MCF 10A (cell line): ENCODE results near the gene YPEL2. TPM values are rescaled to one million over a fixed set of nuclear protein-coding genes. Genes with fewer than 3 reads are reported as not detected.

Experiments used
- BruUV-seq: library from RNA; stranded (reverse); fragments of 400-500 nt; replicated peaks from 2 replicates; lab custom pipeline; 2021; lab: Mats Ljungman, UMichigan
- CTCF ChIA-PET: fragments of 300-600 bp; sonication (Branson Sonifier 250); formaldehyde crosslinking; extraction: SDS; loops from one replicate; lab custom pipeline; 2021; ENCODE audit warnings: antibody characterized with exemption, inconsistent platforms; lab: Yijun Ruan, JAX
- POLR2A ChIA-PET: fragments of 300-600, 350-650 bp; sonication (Branson Sonifier 250); formaldehyde crosslinking; extraction: SDS; loops from one replicate; lab custom pipeline; 2020; ENCODE audit warnings: antibody characterized with exemption, inconsistent platforms; lab: Yijun Ruan, JAX
- DNase-seq: peaks from one replicate; pipeline ENCODE4 v3.0.0-alpha.2; 2018; ENCODE audit not compliant: unreplicated experiment
- H3K27ac Mint-ChIP-seq: one replicate; pipeline ENCODE4 v1.8.0; 2022; ENCODE audit warnings: mild to moderate bottlenecking, low read depth, mixed read lengths; ENCODE audit not compliant: unreplicated experiment
- H3K27me3 Mint-ChIP-seq: one replicate; pipeline ENCODE4 v1.8.0; 2022; ENCODE audit warnings: mixed read lengths; ENCODE audit not compliant: insufficient read depth, unreplicated experiment
- H3K36me3 Mint-ChIP-seq: one replicate; pipeline ENCODE4 v1.8.0; 2022; ENCODE audit warnings: mild to moderate bottlenecking, moderate library complexity, mixed read lengths; ENCODE audit not compliant: insufficient read depth, unreplicated experiment
- H3K4me1 Mint-ChIP-seq: one replicate; pipeline ENCODE4 v1.8.0; 2022; ENCODE audit warnings: mixed read lengths; ENCODE audit not compliant: insufficient read depth, unreplicated experiment
- H3K4me3 Mint-ChIP-seq: one replicate; pipeline ENCODE4 v1.8.0; 2022; ENCODE audit warnings: mild to moderate bottlenecking, moderate library complexity, mixed read lengths; ENCODE audit not compliant: unreplicated experiment
- H3K9me3 Mint-ChIP-seq: one replicate; pipeline ENCODE4 v1.8.0; 2022; ENCODE audit warnings: mixed read lengths; ENCODE audit not compliant: unreplicated experiment
- intact Hi-C: fragments of 100-400 bp; cut with micrococcal nuclease; formaldehyde crosslinking; loops from 2 replicates; pipeline ENCODE4 v1.14.1; 2022
- total RNA-seq: library from RNA; stranded (reverse); gene quantifications from 2 replicates; pipeline ENCODE4 v1.2.3, GENCODE V29; 2022
- TF ChIP-seq, protein P1 (sequence below): fragments of 200-600 bp; IDR thresholded peaks from one replicate; pipeline ENCODE4 v1.8.0; 2022; ENCODE audit warnings: antibody characterized with exemption, mild to moderate bottlenecking; ENCODE audit not compliant: unreplicated experiment

YPEL2 gene
- total RNA-seq, 1 experiment from 2014 or later, result 2.1 TPM

DNA sequence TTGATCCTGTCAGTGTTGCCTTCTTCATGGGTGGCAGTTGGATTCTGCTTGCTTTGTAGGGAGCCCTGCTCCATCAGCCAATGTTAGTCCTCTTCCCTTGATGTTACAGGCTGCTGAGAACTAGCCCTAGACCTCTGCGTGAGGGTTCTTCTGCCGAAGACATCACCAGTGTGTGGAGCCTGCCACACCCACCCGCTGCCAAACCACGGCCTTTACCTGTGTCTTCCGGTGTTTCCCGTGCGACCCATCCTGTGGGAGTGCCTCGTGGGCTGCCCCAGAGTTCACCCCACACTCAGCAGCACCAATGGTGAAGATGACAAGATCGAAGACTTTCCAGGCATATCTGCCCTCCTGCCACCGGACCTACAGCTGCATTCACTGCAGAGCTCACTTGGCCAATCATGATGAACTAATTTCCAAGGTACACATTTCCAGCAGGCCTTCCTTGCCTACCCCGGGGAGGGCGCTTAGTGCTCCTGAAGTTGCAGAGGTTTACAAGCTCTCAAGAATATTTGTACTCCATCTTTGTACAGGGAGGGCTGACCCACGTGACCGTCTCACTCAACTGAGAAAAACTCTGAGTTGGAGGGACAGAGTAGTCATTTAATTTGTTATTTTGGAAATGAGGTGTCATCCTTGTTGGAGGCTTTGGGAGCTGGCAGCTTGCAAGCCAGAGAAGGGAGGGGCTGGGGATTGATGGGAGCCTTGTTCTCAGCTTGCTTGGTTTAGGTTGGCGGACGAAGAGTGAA is 21.8 kb downstream of the YPEL2 start:
- H3K9me3 Mint-ChIP-seq, result no peaks in the 10 kb centered on the region

DNA sequence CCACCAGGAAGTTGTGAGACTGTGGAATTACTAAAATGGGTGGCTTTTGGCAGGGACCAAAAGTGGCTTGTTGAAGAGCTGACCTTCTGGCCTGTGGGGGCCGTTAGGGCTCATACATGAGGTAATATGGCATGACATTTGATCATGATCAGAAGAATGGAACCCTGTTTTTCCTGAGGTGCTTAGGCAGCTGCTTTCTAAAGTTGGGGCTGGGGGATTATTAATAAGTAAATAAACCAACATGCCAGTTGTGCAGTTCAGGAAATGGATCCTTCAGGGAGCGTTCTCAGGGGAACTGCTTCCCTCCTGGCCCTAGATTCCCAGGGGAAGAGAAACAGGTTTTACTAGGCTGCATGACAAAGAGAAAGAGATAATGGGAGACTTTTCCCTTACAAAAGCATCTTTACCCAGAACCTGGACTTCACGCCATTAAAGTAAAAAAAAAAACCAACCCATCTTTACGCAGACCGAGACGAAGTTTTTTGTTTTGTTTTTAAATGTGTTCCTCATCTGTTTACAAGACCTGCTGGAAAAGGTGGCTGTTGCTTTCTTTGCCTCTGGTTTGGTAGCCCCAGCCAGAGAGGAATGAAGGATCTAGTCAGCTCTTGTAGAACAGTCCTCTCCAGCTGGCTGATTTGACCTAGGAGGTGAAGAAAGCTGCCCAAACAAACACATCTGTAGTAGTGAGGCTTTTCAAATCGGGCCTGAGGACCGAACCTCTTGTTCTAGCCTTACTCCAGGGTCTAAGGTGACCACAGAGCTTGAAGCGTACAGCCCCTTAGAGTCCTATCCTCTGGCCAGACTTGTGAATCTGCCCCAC is 22.7 kb downstream of the YPEL2 start:
- H3K36me3 Mint-ChIP-seq, result no peaks in the 10 kb centered on the region
- H3K9me3 Mint-ChIP-seq, result no peaks in the 10 kb centered on the region
- TF ChIP-seq, protein P1, sequence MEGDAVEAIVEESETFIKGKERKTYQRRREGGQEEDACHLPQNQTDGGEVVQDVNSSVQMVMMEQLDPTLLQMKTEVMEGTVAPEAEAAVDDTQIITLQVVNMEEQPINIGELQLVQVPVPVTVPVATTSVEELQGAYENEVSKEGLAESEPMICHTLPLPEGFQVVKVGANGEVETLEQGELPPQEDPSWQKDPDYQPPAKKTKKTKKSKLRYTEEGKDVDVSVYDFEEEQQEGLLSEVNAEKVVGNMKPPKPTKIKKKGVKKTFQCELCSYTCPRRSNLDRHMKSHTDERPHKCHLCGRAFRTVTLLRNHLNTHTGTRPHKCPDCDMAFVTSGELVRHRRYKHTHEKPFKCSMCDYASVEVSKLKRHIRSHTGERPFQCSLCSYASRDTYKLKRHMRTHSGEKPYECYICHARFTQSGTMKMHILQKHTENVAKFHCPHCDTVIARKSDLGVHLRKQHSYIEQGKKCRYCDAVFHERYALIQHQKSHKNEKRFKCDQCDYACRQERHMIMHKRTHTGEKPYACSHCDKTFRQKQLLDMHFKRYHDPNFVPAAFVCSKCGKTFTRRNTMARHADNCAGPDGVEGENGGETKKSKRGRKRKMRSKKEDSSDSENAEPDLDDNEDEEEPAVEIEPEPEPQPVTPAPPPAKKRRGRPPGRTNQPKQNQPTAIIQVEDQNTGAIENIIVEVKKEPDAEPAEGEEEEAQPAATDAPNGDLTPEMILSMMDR, result no peak
- ChIA-PET CTCF (interaction anchor here (0.6 to 0.7 kb wide), 3 partner anchors 163 to 1846 kb away, joined by 3 to 7 read pairs (median 4); no protein-coding TSS in a partner anchor), POLR2A (interaction anchor here (0.6 to 0.9 kb wide), 3 partner anchors 10 to 80 kb away, joined by 3 read pairs; no protein-coding TSS in a partner anchor)
- H3K27me3 Mint-ChIP-seq, result no peaks in the 10 kb centered on the region
- peaks cover 18% of the 10 kb centered on the region for H3K4me1 Mint-ChIP-seq
- no peak overlapping the region for H3K4me3 Mint-ChIP-seq
- no peak for DNase-seq
- intact Hi-C loops, result no loop called here
- no TSS peak for BruUV-seq
- H3K27ac Mint-ChIP-seq, result no peak overlapping the region

More for the DNA sequence above, 21.8 kb downstream of the YPEL2 start:
- intact Hi-C loops, result no loop called here
- Mint-ChIP-seq H3K27me3 (no peaks in the 10 kb centered on the region), H3K27ac (no peak overlapping the region), H3K4me3 (no peak overlapping the region), H3K4me1 (peaks cover 17% of the 10 kb centered on the region), H3K36me3 (no peaks in the 10 kb centered on the region)
- no TSS peak for BruUV-seq
- TF ChIP-seq, protein P1, result no peak
- ChIA-PET POLR2A (interaction anchor here (0.9 kb wide), 1 partner anchor 17 kb away, joined by 3 read pairs; no protein-coding TSS in a partner anchor), CTCF (no interaction called here)
- DNase-seq, result no peak

DNA sequence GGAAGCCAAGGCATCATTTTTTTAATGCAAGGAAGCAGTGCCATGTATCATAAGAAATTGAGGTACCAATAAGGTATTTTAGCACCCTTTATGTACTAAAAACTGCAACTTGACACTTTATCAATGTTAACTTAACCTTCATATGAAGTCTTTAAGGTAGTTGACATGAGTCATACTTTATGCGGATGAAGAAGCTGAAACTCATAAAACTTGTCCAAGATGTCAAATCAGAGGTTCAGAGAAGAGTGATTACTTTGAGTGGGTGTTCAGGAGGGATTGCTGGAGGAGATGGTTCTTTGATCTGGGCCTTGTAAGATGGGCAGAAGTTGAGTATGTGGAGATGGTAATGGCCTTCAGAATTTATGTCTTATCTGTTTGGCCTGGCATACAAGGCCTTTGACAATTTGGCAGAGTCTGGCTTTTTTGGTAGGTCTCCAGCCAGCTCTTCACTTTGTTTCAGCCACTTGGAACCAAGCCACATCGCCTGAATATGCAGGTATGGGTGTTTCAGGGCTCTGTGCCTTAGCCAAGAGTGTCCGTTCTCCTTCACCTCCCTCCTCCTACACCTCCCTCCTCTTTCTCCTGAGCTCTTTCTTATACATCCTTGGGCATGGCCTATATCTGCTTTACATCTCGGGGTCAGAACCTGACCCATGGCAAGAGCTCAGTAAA is 23.7 kb downstream of the YPEL2 start:
- Mint-ChIP-seq H3K4me1 (peaks cover 18% of the 10 kb centered on the region), H3K27me3 (no peaks in the 10 kb centered on the region), H3K9me3 (no peaks in the 10 kb centered on the region), H3K27ac (no peak overlapping the region), H3K36me3 (no peaks in the 10 kb centered on the region), H3K4me3 (no peak overlapping the region)
- BruUV-seq, result no TSS peak
- no peak for DNase-seq
- TF ChIP-seq, protein P1, result no peak
- intact Hi-C loops, result no loop called here
- CTCF ChIA-PET, result interaction anchor here (0.6 to 0.7 kb wide), 3 partner anchors 268 to 1847 kb away, joined by 3 to 4 read pairs (median 3); no protein-coding TSS in a partner anchor
- POLR2A ChIA-PET, result interaction anchor here (0.7 kb wide), 1 partner anchor 79 kb away, joined by 3 read pairs; no protein-coding TSS in a partner anchor
